HFF-Myc (cell line): Measurements from ENCODE around the gene PTN.

ENCODE experiments used
- DNase-seq: peaks from one replicate; pipeline ENCODE4 v3.0.0-alpha.2; 2011; ENCODE audit warnings: low read depth; ENCODE audit errors: extremely low read depth
- H3K4me3 ChIP-seq: replicated peaks from 2 replicates; pipeline ENCODE4 v1.5.1; 2011; ENCODE audit warnings: low read depth, mild to moderate bottlenecking, control low read depth, low read length
- CTCF ChIP-seq: IDR thresholded peaks from 2 replicates; pipeline ENCODE4 v1.5.1; 2012; ENCODE audit warnings: mild to moderate bottlenecking, low read depth, low read length, control low read depth; ENCODE audit errors: missing control alignments

Gene PTN, protein sequence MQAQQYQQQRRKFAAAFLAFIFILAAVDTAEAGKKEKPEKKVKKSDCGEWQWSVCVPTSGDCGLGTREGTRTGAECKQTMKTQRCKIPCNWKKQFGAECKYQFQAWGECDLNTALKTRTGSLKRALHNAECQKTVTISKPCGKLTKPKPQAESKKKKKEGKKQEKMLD

GRCh38 chr7:137343281-137343841 is at the start of gene PTN:
Gene PTN, minus strand, starts transcription at chr7:137343733. Its CDS starts 88,760 bp downstream, at chr7:137254973.
- peak; percentile 37 for DNase-seq
- H3K4me3 ChIP-seq: peak within 1 kb of the TSS; percentile 49
- TF ChIP-seq CTCF: no peak

DNA sequence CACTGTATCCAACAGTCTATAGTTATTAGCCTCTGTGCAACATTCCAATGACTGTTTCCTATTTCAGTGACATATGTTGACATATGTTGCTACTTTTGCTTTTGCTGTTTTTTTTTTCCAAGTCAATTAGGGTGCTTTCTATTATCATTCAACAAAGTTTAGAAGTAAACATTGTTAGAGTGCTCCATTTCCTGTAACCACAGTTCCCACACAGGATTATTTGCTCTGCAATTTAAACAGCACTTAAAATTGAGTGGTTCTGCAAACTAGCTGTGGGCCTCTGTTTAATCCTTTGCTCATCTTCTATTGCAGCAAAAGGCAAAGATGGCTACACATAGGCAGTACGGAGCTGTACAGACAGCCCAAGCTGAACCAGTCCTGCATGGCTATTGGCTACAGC is 46.5 kb upstream of the PTN start:
- DNase-seq: no peak
- H3K4me3 ChIP-seq: no peak overlapping the region
- TF ChIP-seq CTCF: no peak

- no peak for TF ChIP-seq CTCF
- no peak overlapping the region for H3K4me3 ChIP-seq
- DNase-seq: no peak
These were observed 45.4 kb upstream of the PTN start for GRCh38 chr7:137388916-137389315.

- DNase-seq: no peak
- no peak overlapping the region for H3K4me3 ChIP-seq
- no peak for TF ChIP-seq CTCF
These were observed 43.4 kb upstream of the PTN start for GRCh38 chr7:137386966-137387365.

DNA sequence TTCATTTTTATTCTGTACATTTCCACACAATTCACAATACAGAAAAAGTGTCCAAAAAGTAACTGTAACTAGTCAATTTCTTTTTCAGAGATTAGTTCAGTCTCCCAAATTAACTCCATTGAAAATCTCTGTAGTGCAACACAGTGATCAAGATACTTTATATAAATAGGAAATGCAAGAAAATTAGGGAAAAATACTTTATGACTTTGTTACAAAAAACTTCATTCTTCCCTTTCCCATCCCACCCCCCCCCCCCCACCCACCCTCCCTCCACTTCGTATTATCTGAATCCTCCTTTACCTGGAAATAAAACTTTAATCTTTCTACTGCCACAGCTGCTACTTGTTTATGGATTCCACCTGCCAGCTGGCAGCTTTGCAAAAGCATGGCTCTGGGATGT is 37.5 kb upstream of the PTN start:
- DNase-seq: no peak
- TF ChIP-seq CTCF: no peak
- H3K4me3 ChIP-seq: no peak overlapping the region

DNA sequence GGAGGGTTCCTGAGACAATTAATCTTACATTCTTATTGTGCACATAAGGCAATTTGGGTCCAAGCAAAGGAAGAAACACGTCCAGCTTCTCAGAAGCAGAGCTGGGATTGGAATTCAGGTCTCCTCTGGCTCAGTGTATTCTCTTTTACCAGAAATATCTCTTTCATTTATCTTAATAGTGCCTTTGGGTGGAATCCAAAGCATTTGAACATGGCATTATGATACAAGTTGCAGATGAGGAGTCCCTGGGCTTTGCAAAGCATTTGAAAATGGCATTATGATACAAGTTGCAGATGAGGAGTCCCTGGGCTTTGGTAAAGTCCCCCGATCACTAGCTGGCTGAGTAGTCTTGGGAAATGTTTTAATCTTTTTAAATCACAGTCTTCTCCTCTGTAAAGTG is 30.0 kb upstream of the PTN start:
- DNase-seq: no peak
- no peak for TF ChIP-seq CTCF
- no peak overlapping the region for H3K4me3 ChIP-seq

DNA sequence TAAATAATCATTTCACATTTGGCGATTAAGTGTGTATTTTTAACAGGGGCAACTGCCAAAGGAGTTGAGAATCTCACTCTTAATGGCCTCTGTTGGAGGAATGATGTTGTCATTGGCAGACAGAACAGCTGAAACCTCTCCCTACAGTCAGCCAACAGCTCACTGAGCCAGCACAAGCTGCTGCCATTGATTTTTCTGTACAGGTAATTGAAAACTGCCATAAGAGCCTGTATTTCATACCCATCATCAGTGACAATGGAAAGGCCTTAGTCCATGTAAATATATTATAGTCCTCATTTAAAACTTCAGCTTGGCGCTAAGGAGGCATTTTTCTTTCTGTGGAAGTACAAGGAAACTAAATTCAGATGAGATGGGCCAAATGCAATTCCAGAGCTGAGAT is 28.1 kb upstream of the PTN start:
- TF ChIP-seq CTCF: no peak
- no peak for DNase-seq

More for the DNA sequence above, 28.1 kb upstream of the PTN start:
- H3K4me3 ChIP-seq: no peak overlapping the region
